ENCODE data around the gene RHBDD3. TPM values are rescaled to one million over a fixed set of nuclear protein-coding genes. Genes with fewer than 3 reads are reported as not detected.

Gene RHBDD3
- total and polyA plus RNA-seq, 2 of the 4 experiments (the other 2 are of a cell fraction) = 5.7 to 21.5 TPM

- no peaks in the 10 kb centered on the region for H3K4me1 ChIP-seq (ENCODE audit: control insufficient read depth, insufficient read depth, low read length)
- CTCF ChIA-PET = no interaction called here
- H3K4me2 ChIP-seq (ENCODE audit: low read depth, low read length) = no peak overlapping the region
- dilution Hi-C loops (cut with HindIII; ENCODE audit: low sequenced_read_pairs, unreplicated experiment) = no loop called here
- no peak overlapping the region for H2BK5ac ChIP-seq (ENCODE audit: low read depth, low read length, poor library complexity, severe bottlenecking)
- H3K18ac ChIP-seq (ENCODE audit: low read depth, low read length) = no peak overlapping the region
- H3K14ac ChIP-seq (replicated peaks; ENCODE audit: low read depth, low read length) = no peak overlapping the region
- no peak for DNase-seq
- no peak overlapping the region for H2BK120ac ChIP-seq (ENCODE audit: low read depth, low read length)
- H4K8ac ChIP-seq (ENCODE audit: low read depth in 2 of 2, low read length in 2 of 2) = no peak overlapping the region
- no peaks in the 10 kb centered on the region for H3K79me1 ChIP-seq (ENCODE audit: low read depth in 1 of 2, low read length in 2 of 2)
- H3K4ac ChIP-seq (ENCODE audit: low read depth, low read length) = no peak overlapping the region
- no peak overlapping the region for H3K56ac ChIP-seq (ENCODE audit: extremely low read depth, insufficient read depth, low read length)
- no peak overlapping the region for H2AK9ac ChIP-seq (replicated peaks; ENCODE audit: low read depth, low read length, poor library complexity)
- intact Hi-C loops (cut with micrococcal nuclease) = no loop called here
- H3K9ac ChIP-seq (ENCODE audit: low read depth, low read length) = no peak overlapping the region
- H3K9me1 ChIP-seq (ENCODE audit: insufficient read depth, low read length) = no peaks in the 10 kb centered on the region
- no TSS peak for BruUV-seq (replicated peaks)
- in situ Hi-C loops (cut with MboI; ENCODE audit: low sequenced_read_pairs) = no loop called here
- no peaks in the 10 kb centered on the region for H3K9me3 ChIP-seq (ENCODE audit: control insufficient read depth, insufficient read depth, low read length)
- peaks cover 22% of the 10 kb centered on the region for H3K27me3 ChIP-seq (ENCODE audit: control insufficient read depth, insufficient read depth, low read length)
- no peaks in the 10 kb centered on the region for H3K36me3 ChIP-seq (ENCODE audit: control insufficient read depth, insufficient read depth, low read length)
- no peak overlapping the region for H2BK20ac ChIP-seq (ENCODE audit: low read depth, low read length)
- TF ChIP-seq CEBPB (IDR thresholded peaks at IDR 0.05; ENCODE audit: low read depth, low read length) = no peak
- no peak for TF ChIP-seq MXI1 (IDR thresholded peaks at IDR 0.05; ENCODE audit: borderline replicate concordance, low read depth, low read length)
- no peak for TF ChIP-seq MAZ (IDR thresholded peaks at IDR 0.05; ENCODE audit: borderline replicate concordance, low read depth, low read length)
- no peak overlapping the region for H2AFZ ChIP-seq (replicated peaks; ENCODE audit: low read length, poor library complexity)
- WGBS, 2 experiments (ENCODE audit: extremely low coverage in 2 of 2, insufficient read length in 1 of 2) = 77% methylated on average over 8 of the region's 11 CpGs; no CpG with 5 or more reads in 1 of the 2 experiments
- POLR2A ChIA-PET (ENCODE audit: unreplicated experiment) = no interaction called here
- H4K5ac ChIP-seq (ENCODE audit: low read depth, low read length) = no peak overlapping the region
- no peak overlapping the region for H4K91ac ChIP-seq (ENCODE audit: insufficient read depth, low read depth, low read length)
- H4K20me1 ChIP-seq (ENCODE audit: insufficient read depth, low read length) = no peaks in the 10 kb centered on the region; the same call in 1 of the 2 replicates
- no peak overlapping the region for H3K23ac ChIP-seq (ENCODE audit: low read depth, low read length)
- H2BK15ac ChIP-seq (ENCODE audit: low read depth, low read length) = no peak overlapping the region
- H3K27ac ChIP-seq (ENCODE audit: insufficient read depth, low read length) = no peak overlapping the region
- H3K4me3 ChIP-seq (ENCODE audit: insufficient read depth, low read depth, low read length) = no peak overlapping the region
- no peak for ATAC-seq (ENCODE audit: low read depth)
- H2AK5ac ChIP-seq (ENCODE audit: low read depth, low read length) = no peak overlapping the region
Observed at GRCh38 chr22:29211066-29211465, 56.7 kb downstream of the RHBDD3 start.

Other genes with a start within 250 kb of the RHBDD3 start
- not detected in 2 replicates for gene C22orf31, start 206.2 kb downstream of the RHBDD3 start, total RNA-seq (2012; rRNA removed)
- not detected in 2 replicates for gene C22orf31, start 206.2 kb downstream of the RHBDD3 start, polyA plus RNA-seq (2012; rRNA removed)
- 2.5 and 2.9 TPM in 2 replicates for gene KREMEN1, start 194.9 kb downstream of the RHBDD3 start, total RNA-seq (2012; rRNA removed)
- gene KREMEN1, start 194.9 kb downstream of the RHBDD3 start, polyA plus RNA-seq (2012; rRNA removed) = 4.6 and 5.1 TPM in 2 replicates
- 0.28 and 0.54 TPM in 2 replicates for gene EMID1, start 62.1 kb downstream of the RHBDD3 start, total RNA-seq (2012; rRNA removed)
- gene EMID1, start 62.1 kb downstream of the RHBDD3 start, polyA plus RNA-seq (2012; rRNA removed) = 1.2 and 1.3 TPM in 2 replicates
- gene EWSR1, start 287 bp upstream of the RHBDD3 start, total RNA-seq (2012; rRNA removed) = 414 and 518 TPM in 2 replicates
- 243 and 267 TPM in 2 replicates for gene EWSR1, start 287 bp upstream of the RHBDD3 start, polyA plus RNA-seq (2012; rRNA removed)
- gene GAS2L1, start 38.7 kb upstream of the RHBDD3 start, total RNA-seq (2012; rRNA removed) = 1.4 TPM in 2 replicates
- gene GAS2L1, start 38.7 kb upstream of the RHBDD3 start, polyA plus RNA-seq (2012; rRNA removed) = 15.6 and 22.5 TPM in 2 replicates
- not detected in 2 replicates for gene RASL10A, start 47.7 kb upstream of the RHBDD3 start, total RNA-seq (2012; rRNA removed)
- 0.07 and 0.26 TPM in 2 replicates for gene RASL10A, start 47.7 kb upstream of the RHBDD3 start, polyA plus RNA-seq (2012; rRNA removed)
- gene AP1B1, start 120.6 kb upstream of the RHBDD3 start, total RNA-seq (2012; rRNA removed) = 65.5 and 70.8 TPM in 2 replicates
- 55.7 and 62.3 TPM in 2 replicates for gene AP1B1, start 120.6 kb upstream of the RHBDD3 start, polyA plus RNA-seq (2012; rRNA removed)
- gene RFPL1, start 170.6 kb upstream of the RHBDD3 start, total RNA-seq (2012; rRNA removed) = not detected in 2 replicates
- not detected in 2 replicates for gene RFPL1, start 170.6 kb upstream of the RHBDD3 start, polyA plus RNA-seq (2012; rRNA removed)
- gene NEFH, start 212.2 kb upstream of the RHBDD3 start, total RNA-seq (2012; rRNA removed) = 1.3 and 1.7 TPM in 2 replicates
- gene NEFH, start 212.2 kb upstream of the RHBDD3 start, polyA plus RNA-seq (2012; rRNA removed) = 2.7 and 2.9 TPM in 2 replicates

Measured in IMR-90 (cell line).